Measurements from ENCODE around the gene GALNT13. TPM values are rescaled to one million over a fixed set of nuclear protein-coding genes. Genes with fewer than 3 reads are reported as not detected.

The GALNT13 gene
- total RNA-seq (1 to 10 TPM in 3 of 4 donors, under 1 TPM in 1; 0.91 to 4.1 (median 2.9) TPM), polyA plus RNA-seq (4.6 TPM)
- long read RNA-seq, donor 1: 0 reads
- long read RNA-seq, donor 2, partial matches to known transcripts: 0 of 1 reads
- long read RNA-seq, donor 2, other reads (novel, unspliced or antisense): 0 of 1 reads
- long read RNA-seq, donor 3: 0 reads
- long read RNA-seq, donor 4: 0 reads

GRCh38 chr2:153871231-153872221 is at the start of gene GALNT13:
GALNT13 (plus strand) TSS chr2:153871922.
- peak; percentile 64 to 71 for ATAC-seq
- Histone ChIP-seq H3K4me1 (ENCODE audit: control insufficient read depth, insufficient read depth, low read length) (no peaks in the 10 kb centered on the region), H3K4me3 (ENCODE audit: low read length) (peak within 1 kb of the TSS; percentile 33), H3K27ac (ENCODE audit: low read length) (no peak within 1 kb of the TSS), H3K27me3 (ENCODE audit: control insufficient read depth, insufficient read depth) (peaks cover 4% of the 10 kb centered on the region), H3K9me3 (ENCODE audit: control insufficient read depth, low read length) (no peaks in the 10 kb centered on the region)
- intact Hi-C loops (cut with DNase I): no loop called here
- 1% methylated on average over 93 of the region's 93 CpGs for WGBS
- DNase-seq: peak; percentile 23 to 59 (median 45)

- no peak for ATAC-seq
- Histone ChIP-seq H3K9me3 (ENCODE audit: control insufficient read depth, low read length) (no peaks in the 10 kb centered on the region), H3K4me3 (ENCODE audit: low read length) (no peak overlapping the region), H3K4me1 (ENCODE audit: control insufficient read depth, insufficient read depth, low read length) (no peaks in the 10 kb centered on the region), H3K27ac (ENCODE audit: low read length) (no peak overlapping the region), H3K27me3 (ENCODE audit: control insufficient read depth, insufficient read depth) (no peaks in the 10 kb centered on the region)
- intact Hi-C loops (cut with DNase I): no loop called here
- DNase-seq: no peak
- 52% methylated on average over 1 of the region's 1 CpG for WGBS
Measured at GRCh38 chr2:153823880-153824279, 47.8 kb upstream of the GALNT13 start.

GRCh38 chr2:153828335-153828734 is 43.4 kb upstream of the GALNT13 start:
- H3K27ac ChIP-seq (ENCODE audit: low read length): no peak overlapping the region
- no peak overlapping the region for H3K4me3 ChIP-seq (ENCODE audit: low read length)
- DNase-seq (no peak), ATAC-seq (no peak)
- no peaks in the 10 kb centered on the region for H3K27me3 ChIP-seq (ENCODE audit: control insufficient read depth, insufficient read depth)
- H3K9me3 ChIP-seq (ENCODE audit: control insufficient read depth, low read length): no peaks in the 10 kb centered on the region
- 75% methylated on average over 6 of the region's 6 CpGs for WGBS
- intact Hi-C loops (cut with DNase I): no loop called here
- no peaks in the 10 kb centered on the region for H3K4me1 ChIP-seq (ENCODE audit: control insufficient read depth, insufficient read depth, low read length)

- H3K4me3 ChIP-seq (ENCODE audit: low read length): no peak overlapping the region
- no peaks in the 10 kb centered on the region for H3K27me3 ChIP-seq (ENCODE audit: control insufficient read depth, insufficient read depth)
- H3K9me3 ChIP-seq (ENCODE audit: control insufficient read depth, low read length): no peaks in the 10 kb centered on the region
- no peak overlapping the region for H3K27ac ChIP-seq (ENCODE audit: low read length)
- DNase-seq (no peak), ATAC-seq (no peak)
- intact Hi-C loops (cut with DNase I): no loop called here
- H3K4me1 ChIP-seq (ENCODE audit: control insufficient read depth, insufficient read depth, low read length): no peaks in the 10 kb centered on the region
- 87% methylated on average over 2 of the region's 2 CpGs for WGBS
Measured at GRCh38 chr2:153834662-153835061, 37.1 kb upstream of the GALNT13 start.

GRCh38 chr2:153858250-153858649 is 13.5 kb upstream of the GALNT13 start:
- Histone ChIP-seq H3K27me3 (ENCODE audit: control insufficient read depth, insufficient read depth) (no peaks in the 10 kb centered on the region), H3K27ac (ENCODE audit: low read length) (no peak overlapping the region), H3K4me3 (ENCODE audit: low read length) (no peak overlapping the region), H3K4me1 (ENCODE audit: control insufficient read depth, insufficient read depth, low read length) (no peaks in the 10 kb centered on the region), H3K9me3 (ENCODE audit: control insufficient read depth, low read length) (no peaks in the 10 kb centered on the region)
- intact Hi-C loops (cut with DNase I): no loop called here
- 81% methylated on average over 1 of the region's 1 CpG for WGBS
- no peak for DNase-seq
- ATAC-seq: no peak

- ATAC-seq (no peak), DNase-seq (no peak)
- Histone ChIP-seq H3K4me3 (ENCODE audit: low read length) (no peak overlapping the region), H3K27me3 (ENCODE audit: control insufficient read depth, insufficient read depth) (no peaks in the 10 kb centered on the region), H3K27ac (ENCODE audit: low read length) (no peak overlapping the region), H3K9me3 (ENCODE audit: control insufficient read depth, low read length) (no peaks in the 10 kb centered on the region), H3K4me1 (ENCODE audit: control insufficient read depth, insufficient read depth, low read length) (no peaks in the 10 kb centered on the region)
- 16% methylated on average over 2 of the region's 2 CpGs for WGBS
- intact Hi-C loops (cut with DNase I): no loop called here
Measured at GRCh38 chr2:153864022-153864421, 7.7 kb upstream of the GALNT13 start.

- ATAC-seq: no peak
Measured at GRCh38 chr2:153866595-153866994, 5.1 kb upstream of the GALNT13 start.

GRCh38 chr2:153870308-153870707 is 1.4 kb upstream of the GALNT13 start:
- intact Hi-C loops (cut with DNase I): no loop called here
- ATAC-seq (no peak), DNase-seq (no peak)
- Histone ChIP-seq H3K27me3 (ENCODE audit: control insufficient read depth, insufficient read depth) (peaks cover 4% of the 10 kb centered on the region), H3K4me1 (ENCODE audit: control insufficient read depth, insufficient read depth, low read length) (no peaks in the 10 kb centered on the region), H3K4me3 (ENCODE audit: low read length) (no peak overlapping the region), H3K27ac (ENCODE audit: low read length) (no peak overlapping the region), H3K9me3 (ENCODE audit: control insufficient read depth, low read length) (no peaks in the 10 kb centered on the region)
- 69% methylated on average over 3 of the region's 3 CpGs for WGBS

More at GRCh38 chr2:153866595-153866994, 5.1 kb upstream of the GALNT13 start:
- DNase-seq: no peak
- intact Hi-C loops (cut with DNase I): no loop called here
- H3K4me3 ChIP-seq (ENCODE audit: low read length): no peak overlapping the region
- no peaks in the 10 kb centered on the region for H3K9me3 ChIP-seq (ENCODE audit: control insufficient read depth, low read length)
- H3K4me1 ChIP-seq (ENCODE audit: control insufficient read depth, insufficient read depth, low read length): no peaks in the 10 kb centered on the region
- no peak overlapping the region for H3K27ac ChIP-seq (ENCODE audit: low read length)
- no peaks in the 10 kb centered on the region for H3K27me3 ChIP-seq (ENCODE audit: control insufficient read depth, insufficient read depth)

- ATAC-seq (no peak), DNase-seq (peak in 1 of 3 donors; percentile 43)
- intact Hi-C loops (cut with DNase I): no loop called here
- no peaks in the 10 kb centered on the region for H3K9me3 ChIP-seq (ENCODE audit: control insufficient read depth, low read length)
- WGBS: 2% methylated on average over 56 of the region's 56 CpGs
- no peak overlapping the region for H3K27ac ChIP-seq (ENCODE audit: low read length)
- H3K4me3 ChIP-seq (ENCODE audit: low read length): peak overlapping the region; percentile 33
- no peaks in the 10 kb centered on the region for H3K4me1 ChIP-seq (ENCODE audit: control insufficient read depth, insufficient read depth, low read length)
- H3K27me3 ChIP-seq (ENCODE audit: control insufficient read depth, insufficient read depth): peaks cover 4% of the 10 kb centered on the region
Measured at GRCh38 chr2:153872311-153873051, 759 bp downstream of the GALNT13 start.

GRCh38 chr2:153873052-153874048 is 1.6 kb downstream of the GALNT13 start:
- ATAC-seq (no peak), DNase-seq (peak in 1 of 3 donors; percentile 18)
- WGBS: 4% methylated on average over 36 of the region's 36 CpGs
- Histone ChIP-seq H3K4me3 (ENCODE audit: low read length) (no peak overlapping the region), H3K27me3 (ENCODE audit: control insufficient read depth, insufficient read depth) (peaks cover 4% of the 10 kb centered on the region), H3K4me1 (ENCODE audit: control insufficient read depth, insufficient read depth, low read length) (no peaks in the 10 kb centered on the region), H3K9me3 (ENCODE audit: control insufficient read depth, low read length) (no peaks in the 10 kb centered on the region), H3K27ac (ENCODE audit: low read length) (no peak overlapping the region)
- intact Hi-C loops (cut with DNase I): no loop called here

Data from right cardiac atrium (tissue), 5 donors.